ENCODE results near the gene EXOC6. TPM values are rescaled to one million over a fixed set of nuclear protein-coding genes. Genes with fewer than 3 reads are reported as not detected.
"Not testable (repeated sequence)": the region's sequence is repeated elsewhere in the genome, so short reads cannot be mapped to it uniquely, and the experiment has no call there.

Gene EXOC6
- polyA plus RNA-seq, 4 donors: 16.8 to 21.6 (median 20.8) TPM

DNA sequence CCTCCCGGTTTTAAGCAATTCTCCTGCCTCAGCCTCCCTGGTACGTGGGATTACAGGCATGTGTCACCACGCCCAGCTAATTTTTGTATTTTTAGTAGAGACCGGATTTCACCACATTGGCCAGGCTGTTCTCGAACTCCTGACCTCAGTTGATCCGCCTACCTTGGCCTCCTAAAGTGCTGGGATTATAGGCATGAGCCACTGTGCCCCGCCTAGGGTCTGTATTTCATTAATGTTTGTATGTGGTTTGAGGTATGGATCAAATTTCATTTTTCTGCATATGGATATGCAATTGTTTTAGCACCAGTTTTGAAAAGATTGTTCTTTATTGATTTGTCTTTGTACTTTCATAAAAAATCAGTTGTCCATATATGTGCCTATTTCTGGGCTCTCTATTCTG lies 251.3 kb downstream of the EXOC6 start:
- no peak for DNase-seq (ENCODE audit: low read depth in 4 of 4, low spot score in 3 of 4)

DNA sequence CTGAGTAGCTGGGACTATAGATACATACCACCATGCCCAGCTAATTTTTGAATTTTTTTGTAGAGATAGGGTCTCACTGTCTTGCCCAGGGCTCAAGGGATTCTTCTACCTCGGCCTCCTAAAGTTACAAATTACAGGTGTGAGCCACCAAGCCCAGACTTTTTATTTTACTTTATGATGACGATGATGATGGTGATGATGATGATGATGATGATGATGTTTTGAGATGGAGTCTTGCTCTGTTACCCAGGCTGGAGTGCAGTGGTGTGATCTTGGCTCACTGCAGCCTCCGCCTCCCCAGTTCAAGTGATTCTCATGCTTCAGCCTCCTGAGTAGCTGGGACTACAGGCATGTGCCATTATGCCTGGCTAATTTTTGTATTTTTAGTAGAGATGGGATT lies 252.8 kb downstream of the EXOC6 start:
- not testable (repeated sequence) for DNase-seq (ENCODE audit: low read depth in 4 of 4, low spot score in 3 of 4)

DNA sequence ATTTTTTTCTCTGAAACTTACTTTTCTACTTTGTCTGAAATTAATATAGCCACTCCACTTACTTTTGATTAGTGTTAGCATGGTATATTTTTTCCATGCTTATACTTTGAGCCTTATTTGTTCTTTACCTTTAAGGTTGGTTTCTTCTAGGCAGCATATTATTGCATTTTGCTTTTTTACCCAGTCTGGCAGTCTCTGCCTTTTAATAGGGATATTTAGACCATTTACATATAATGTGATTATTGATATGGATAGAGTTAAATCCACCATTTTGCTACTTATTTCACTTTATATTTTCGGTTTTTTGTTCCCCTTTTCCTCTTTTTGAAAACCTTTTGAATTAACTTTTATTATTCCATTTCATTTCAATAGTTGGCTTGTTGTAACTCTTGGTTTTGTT lies 255.6 kb downstream of the EXOC6 start:
- DNase-seq (ENCODE audit: low read depth in 4 of 4, low spot score in 3 of 4): no peak

DNA sequence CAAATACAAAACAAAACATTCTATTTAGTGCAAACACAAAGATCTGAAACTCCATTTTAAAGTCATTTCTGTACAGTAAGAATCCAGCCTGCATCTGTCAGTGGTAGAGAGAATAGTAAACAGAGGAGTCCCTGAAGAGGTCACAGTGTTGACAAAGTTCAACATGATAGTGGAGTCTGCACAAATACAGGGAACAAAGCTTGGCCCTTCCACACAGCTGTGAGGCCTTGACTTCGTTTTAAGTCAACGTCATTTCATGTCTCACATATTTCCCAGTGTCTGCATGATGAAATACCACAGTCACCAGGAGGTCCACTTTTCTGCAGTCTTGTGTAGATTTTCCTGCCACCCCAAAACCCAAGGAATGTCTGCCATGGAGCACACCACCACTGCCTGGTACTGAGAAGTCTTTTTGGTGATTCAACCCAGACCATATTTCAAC lies 258.3 kb downstream of the EXOC6 start:
- DNase-seq (ENCODE audit: low read depth in 4 of 4, low spot score in 3 of 4): no peak

Other genes with a start within 250 kb of the EXOC6 start
- gene HHEX, start 158.6 kb upstream of the EXOC6 start, polyA plus RNA-seq (ENCODE audit: insufficient read length in 4 of 4): 10 to 100 TPM in 3 of 4 donors, 1 to 10 TPM in 1; 8.5 to 11.4 (median 11.0) TPM
- gene CYP26C1, start 212.3 kb downstream of the EXOC6 start, polyA plus RNA-seq (ENCODE audit: insufficient read length in 4 of 4): under 1 TPM in 3 of 4 donors, not detected in 1; 0.04 to 0.10 (median 0.05) TPM
- under 1 TPM in 3 of 4 donors, not detected in 1; 0.08 to 0.17 (median 0.11) TPM for gene CYP26A1, start 225.4 kb downstream of the EXOC6 start, polyA plus RNA-seq (ENCODE audit: insufficient read length in 4 of 4)